SK-N-SH treated with all-trans-retinoic acid at 6 μM for 48 hours (cell line): ENCODE measurements around the gene NSUN2.

Experiments
- ATAC-seq: fragments of 200-7000 bp; cut with Tn5 transposase; 3 replicates; pipeline ENCODE4 v1.9.1; 2020; ENCODE audit warnings: mild to moderate bottlenecking, moderate library complexity
- ARNTL ChIP-seq: fragments of 450-650 bp; formaldehyde crosslinking; IDR thresholded peaks from 2 replicates; pipeline ENCODE4 v1.5.0; 2020; ENCODE audit warnings: low read depth, mild to moderate bottlenecking, moderate library complexity, borderline replicate concordance
- BACH2 ChIP-seq: fragments of 250-450 bp; sonication (Bioruptor Pico); IDR thresholded peaks from 2 replicates; pipeline ENCODE4 v1.9.0; 2021; ENCODE audit warnings: mild to moderate bottlenecking, borderline replicate concordance
- CSDC2 ChIP-seq: fragments of 250-450 bp; sonication (Bioruptor Pico); IDR thresholded peaks from 2 replicates; pipeline ENCODE4 v1.5.0; 2020; ENCODE audit warnings: mild to moderate bottlenecking, moderate library complexity
- ESRRG ChIP-seq: fragments of 250-450 bp; sonication (Bioruptor Pico); IDR thresholded peaks from 2 replicates; pipeline ENCODE4 v1.6.1; 2021; ENCODE audit warnings: mild to moderate bottlenecking
- GLIS3 ChIP-seq: fragments of 250-450 bp; sonication (Bioruptor Pico); IDR thresholded peaks from 2 replicates; pipeline ENCODE4 v1.5.0; 2020; ENCODE audit warnings: mild to moderate bottlenecking, moderate library complexity
- ISL1 ChIP-seq: fragments of 250-450 bp; sonication (Bioruptor Pico); IDR thresholded peaks from 2 replicates; pipeline ENCODE4 v2.1.2; 2022; ENCODE audit warnings: mild to moderate bottlenecking, moderate library complexity
- OSR1 ChIP-seq: fragments of 250-450 bp; sonication (Bioruptor Pico); IDR thresholded peaks from 2 replicates; pipeline ENCODE4 v1.8.0; 2022; ENCODE audit warnings: moderate library complexity, mild to moderate bottlenecking, inconsistent platforms
- PPARA ChIP-seq: fragments of 250-450 bp; sonication (Bioruptor Pico); IDR thresholded peaks from 2 replicates; pipeline ENCODE4 v1.5.0; 2020; ENCODE audit warnings: mild to moderate bottlenecking, borderline replicate concordance
- TCF4 ChIP-seq: fragments of 250-450 bp; sonication (Bioruptor Pico); IDR thresholded peaks from 2 replicates; pipeline ENCODE4 v1.8.0; 2021; ENCODE audit warnings: mild to moderate bottlenecking, moderate library complexity, borderline replicate concordance
- TOX ChIP-seq: fragments of 250-450 bp; sonication (Bioruptor Pico); IDR thresholded peaks from 2 replicates; pipeline ENCODE4 v1.8.0; 2021; ENCODE audit warnings: mild to moderate bottlenecking, moderate library complexity, borderline replicate concordance
- ZC3H10 ChIP-seq: fragments of 250-450 bp; sonication (Bioruptor Pico); IDR thresholded peaks from 2 replicates; pipeline ENCODE4 v1.5.1; 2021; ENCODE audit warnings: mild to moderate bottlenecking, moderate library complexity
- ZFP3 ChIP-seq: fragments of 250-450 bp; sonication (Bioruptor Pico); IDR thresholded peaks from 2 replicates; pipeline ENCODE4 v1.5.0; 2020; ENCODE audit warnings: mild to moderate bottlenecking, moderate library complexity
- ZFP30 ChIP-seq: fragments of 450-650 bp; formaldehyde crosslinking; IDR thresholded peaks from 2 replicates; pipeline ENCODE4 v1.5.0; 2022; ENCODE audit warnings: mild to moderate bottlenecking, moderate library complexity
- ZNF565 ChIP-seq: fragments of 450-650 bp; formaldehyde crosslinking; conservative IDR thresholded peaks from 2 replicates; pipeline ENCODE4 v1.5.0; 2020; ENCODE audit warnings: low read depth, mild to moderate bottlenecking, moderate library complexity
- ZNF70 ChIP-seq: fragments of 450-650 bp; formaldehyde crosslinking; IDR thresholded peaks from 2 replicates; pipeline ENCODE4 v1.5.0; 2020; ENCODE audit warnings: mild to moderate bottlenecking, moderate library complexity
- TF ChIP-seq, protein P1 (sequence below): fragments of 250-450 bp; sonication (Bioruptor Pico); IDR thresholded peaks from 2 replicates; pipeline ENCODE4 v1.8.0; 2021; ENCODE audit warnings: low read depth, mild to moderate bottlenecking, moderate library complexity, borderline replicate concordance
- TF ChIP-seq, protein P2 (sequence below): fragments of 250-450 bp; sonication (Bioruptor Pico); IDR thresholded peaks from 2 replicates; pipeline ENCODE4 v1.8.0; 2020; ENCODE audit warnings: mild to moderate bottlenecking, moderate library complexity, borderline replicate concordance
- TF ChIP-seq, protein P3 (sequence below): fragments of 250-450 bp; sonication (Bioruptor Pico); IDR thresholded peaks from 2 replicates; pipeline ENCODE4 v1.5.0; 2020; ENCODE audit warnings: mild to moderate bottlenecking, moderate library complexity
- TF ChIP-seq, protein P4 (sequence below): fragments of 250-450 bp; sonication (Bioruptor Pico); IDR thresholded peaks from 2 replicates; pipeline ENCODE4 v1.5.1; 2020; ENCODE audit warnings: low read depth, mild to moderate bottlenecking, moderate library complexity
- TF ChIP-seq, protein P5 (sequence below): fragments of 250-450 bp; sonication (Bioruptor Pico); IDR thresholded peaks from 2 replicates; pipeline ENCODE4 v1.5.1; 2021; ENCODE audit warnings: mild to moderate bottlenecking, moderate library complexity

Gene NSUN2

DNA sequence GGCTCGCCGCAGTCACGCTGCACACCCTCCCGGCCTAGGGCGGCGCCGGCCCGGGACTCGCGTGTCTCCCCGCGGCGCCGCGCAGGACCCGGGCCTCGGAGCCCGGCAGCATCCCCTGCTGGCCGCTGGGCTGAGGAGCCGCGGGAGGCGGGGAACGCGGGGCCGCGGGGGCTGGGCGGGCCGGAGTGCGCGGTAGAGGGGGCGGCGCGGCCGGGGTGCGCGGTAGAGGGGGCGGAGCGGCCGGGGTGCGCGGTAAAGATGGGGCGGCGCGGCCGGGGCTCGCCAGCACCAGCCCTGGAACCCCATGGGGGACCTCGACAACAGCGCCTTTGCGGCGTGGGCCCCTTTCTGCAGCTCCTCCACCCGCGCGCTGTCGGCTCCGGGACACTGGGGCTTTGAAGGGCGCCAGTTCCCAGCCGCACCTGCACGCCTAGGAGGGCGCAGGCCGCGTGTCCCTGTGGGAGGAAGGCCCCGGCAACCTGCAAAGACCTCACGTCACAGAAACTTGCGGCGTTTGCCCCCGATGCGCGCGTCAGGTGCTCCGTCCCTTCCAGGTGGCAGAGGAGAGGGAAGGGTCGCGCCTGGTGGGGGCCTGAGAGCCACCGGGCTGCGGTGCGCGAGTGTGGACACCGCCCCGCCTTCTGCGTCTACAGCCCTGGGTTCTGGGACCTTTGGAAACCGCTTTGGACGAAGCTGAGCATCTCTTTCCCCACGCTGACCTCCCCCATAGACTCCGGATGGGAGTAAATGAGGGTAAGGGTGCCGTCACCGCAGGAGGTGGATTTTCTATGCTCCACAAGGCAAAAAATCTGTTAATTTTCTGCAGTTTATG is 49.6 kb downstream of the NSUN2 start:
- ATAC-seq: peak; percentile 88

DNA sequence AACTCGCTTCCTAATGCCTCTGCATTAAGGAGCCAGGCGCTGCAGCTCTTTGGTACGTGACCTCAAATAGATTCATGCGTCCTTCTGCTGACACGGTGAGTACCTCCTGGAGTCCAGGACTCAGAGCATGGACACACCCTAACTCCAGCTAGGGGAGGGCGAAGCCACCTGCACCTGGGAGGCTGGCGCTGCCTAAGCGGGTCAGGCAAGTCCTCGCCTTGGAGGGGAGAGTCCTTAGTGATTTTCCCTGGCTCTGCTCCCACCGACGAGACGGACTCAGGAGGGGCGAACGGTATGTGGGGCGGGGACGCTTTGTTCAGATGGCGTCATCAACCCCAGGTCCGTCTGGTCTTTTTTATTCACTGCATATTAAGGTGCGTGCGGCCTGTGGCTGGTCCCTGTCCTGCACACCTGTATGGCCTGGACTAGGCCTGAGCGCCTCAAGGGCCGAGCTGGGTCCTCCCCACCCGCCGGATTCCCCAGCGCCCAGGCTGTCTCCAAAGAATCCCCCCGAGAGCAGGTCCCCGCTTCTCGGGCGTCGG is 50.3 kb downstream of the NSUN2 start:
- TF ChIP-seq, protein P1, sequence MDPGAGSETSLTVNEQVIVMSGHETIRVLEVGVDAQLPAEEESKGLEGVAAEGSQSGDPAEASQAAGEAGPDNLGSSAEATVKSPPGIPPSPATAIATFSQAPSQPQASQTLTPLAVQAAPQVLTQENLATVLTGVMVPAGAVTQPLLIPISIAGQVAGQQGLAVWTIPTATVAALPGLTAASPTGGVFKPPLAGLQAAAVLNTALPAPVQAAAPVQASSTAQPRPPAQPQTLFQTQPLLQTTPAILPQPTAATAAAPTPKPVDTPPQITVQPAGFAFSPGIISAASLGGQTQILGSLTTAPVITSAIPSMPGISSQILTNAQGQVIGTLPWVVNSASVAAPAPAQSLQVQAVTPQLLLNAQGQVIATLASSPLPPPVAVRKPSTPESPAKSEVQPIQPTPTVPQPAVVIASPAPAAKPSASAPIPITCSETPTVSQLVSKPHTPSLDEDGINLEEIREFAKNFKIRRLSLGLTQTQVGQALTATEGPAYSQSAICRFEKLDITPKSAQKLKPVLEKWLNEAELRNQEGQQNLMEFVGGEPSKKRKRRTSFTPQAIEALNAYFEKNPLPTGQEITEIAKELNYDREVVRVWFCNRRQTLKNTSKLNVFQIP: no peak
- TF ChIP-seq TOX (CRISPR knock-in tag): no peak
- TF ChIP-seq BACH2: no peak
- TF ChIP-seq, protein P2, sequence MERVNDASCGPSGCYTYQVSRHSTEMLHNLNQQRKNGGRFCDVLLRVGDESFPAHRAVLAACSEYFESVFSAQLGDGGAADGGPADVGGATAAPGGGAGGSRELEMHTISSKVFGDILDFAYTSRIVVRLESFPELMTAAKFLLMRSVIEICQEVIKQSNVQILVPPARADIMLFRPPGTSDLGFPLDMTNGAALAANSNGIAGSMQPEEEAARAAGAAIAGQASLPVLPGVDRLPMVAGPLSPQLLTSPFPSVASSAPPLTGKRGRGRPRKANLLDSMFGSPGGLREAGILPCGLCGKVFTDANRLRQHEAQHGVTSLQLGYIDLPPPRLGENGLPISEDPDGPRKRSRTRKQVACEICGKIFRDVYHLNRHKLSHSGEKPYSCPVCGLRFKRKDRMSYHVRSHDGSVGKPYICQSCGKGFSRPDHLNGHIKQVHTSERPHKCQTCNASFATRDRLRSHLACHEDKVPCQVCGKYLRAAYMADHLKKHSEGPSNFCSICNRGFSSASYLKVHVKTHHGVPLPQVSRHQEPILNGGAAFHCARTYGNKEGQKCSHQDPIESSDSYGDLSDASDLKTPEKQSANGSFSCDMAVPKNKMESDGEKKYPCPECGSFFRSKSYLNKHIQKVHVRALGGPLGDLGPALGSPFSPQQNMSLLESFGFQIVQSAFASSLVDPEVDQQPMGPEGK (CRISPR knock-in tag): no peak
- TF ChIP-seq, protein P3, sequence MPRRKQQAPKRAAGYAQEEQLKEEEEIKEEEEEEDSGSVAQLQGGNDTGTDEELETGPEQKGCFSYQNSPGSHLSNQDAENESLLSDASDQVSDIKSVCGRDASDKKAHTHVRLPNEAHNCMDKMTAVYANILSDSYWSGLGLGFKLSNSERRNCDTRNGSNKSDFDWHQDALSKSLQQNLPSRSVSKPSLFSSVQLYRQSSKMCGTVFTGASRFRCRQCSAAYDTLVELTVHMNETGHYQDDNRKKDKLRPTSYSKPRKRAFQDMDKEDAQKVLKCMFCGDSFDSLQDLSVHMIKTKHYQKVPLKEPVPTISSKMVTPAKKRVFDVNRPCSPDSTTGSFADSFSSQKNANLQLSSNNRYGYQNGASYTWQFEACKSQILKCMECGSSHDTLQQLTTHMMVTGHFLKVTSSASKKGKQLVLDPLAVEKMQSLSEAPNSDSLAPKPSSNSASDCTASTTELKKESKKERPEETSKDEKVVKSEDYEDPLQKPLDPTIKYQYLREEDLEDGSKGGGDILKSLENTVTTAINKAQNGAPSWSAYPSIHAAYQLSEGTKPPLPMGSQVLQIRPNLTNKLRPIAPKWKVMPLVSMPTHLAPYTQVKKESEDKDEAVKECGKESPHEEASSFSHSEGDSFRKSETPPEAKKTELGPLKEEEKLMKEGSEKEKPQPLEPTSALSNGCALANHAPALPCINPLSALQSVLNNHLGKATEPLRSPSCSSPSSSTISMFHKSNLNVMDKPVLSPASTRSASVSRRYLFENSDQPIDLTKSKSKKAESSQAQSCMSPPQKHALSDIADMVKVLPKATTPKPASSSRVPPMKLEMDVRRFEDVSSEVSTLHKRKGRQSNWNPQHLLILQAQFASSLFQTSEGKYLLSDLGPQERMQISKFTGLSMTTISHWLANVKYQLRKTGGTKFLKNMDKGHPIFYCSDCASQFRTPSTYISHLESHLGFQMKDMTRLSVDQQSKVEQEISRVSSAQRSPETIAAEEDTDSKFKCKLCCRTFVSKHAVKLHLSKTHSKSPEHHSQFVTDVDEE (CRISPR knock-in tag): no peak
- TF ChIP-seq TCF4 (CRISPR knock-in tag): no peak
- TF ChIP-seq ZNF70: no peak
- no peak for TF ChIP-seq ZNF565 (CRISPR knock-in tag)
- TF ChIP-seq, protein P4, sequence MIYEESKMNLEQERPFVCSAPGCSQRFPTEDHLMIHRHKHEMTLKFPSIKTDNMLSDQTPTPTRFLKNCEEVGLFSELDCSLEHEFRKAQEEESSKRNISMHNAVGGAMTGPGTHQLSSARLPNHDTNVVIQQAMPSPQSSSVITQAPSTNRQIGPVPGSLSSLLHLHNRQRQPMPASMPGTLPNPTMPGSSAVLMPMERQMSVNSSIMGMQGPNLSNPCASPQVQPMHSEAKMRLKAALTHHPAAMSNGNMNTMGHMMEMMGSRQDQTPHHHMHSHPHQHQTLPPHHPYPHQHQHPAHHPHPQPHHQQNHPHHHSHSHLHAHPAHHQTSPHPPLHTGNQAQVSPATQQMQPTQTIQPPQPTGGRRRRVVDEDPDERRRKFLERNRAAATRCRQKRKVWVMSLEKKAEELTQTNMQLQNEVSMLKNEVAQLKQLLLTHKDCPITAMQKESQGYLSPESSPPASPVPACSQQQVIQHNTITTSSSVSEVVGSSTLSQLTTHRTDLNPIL (CRISPR knock-in tag): no peak
- TF ChIP-seq ISL1: no peak
- TF ChIP-seq, protein P5, sequence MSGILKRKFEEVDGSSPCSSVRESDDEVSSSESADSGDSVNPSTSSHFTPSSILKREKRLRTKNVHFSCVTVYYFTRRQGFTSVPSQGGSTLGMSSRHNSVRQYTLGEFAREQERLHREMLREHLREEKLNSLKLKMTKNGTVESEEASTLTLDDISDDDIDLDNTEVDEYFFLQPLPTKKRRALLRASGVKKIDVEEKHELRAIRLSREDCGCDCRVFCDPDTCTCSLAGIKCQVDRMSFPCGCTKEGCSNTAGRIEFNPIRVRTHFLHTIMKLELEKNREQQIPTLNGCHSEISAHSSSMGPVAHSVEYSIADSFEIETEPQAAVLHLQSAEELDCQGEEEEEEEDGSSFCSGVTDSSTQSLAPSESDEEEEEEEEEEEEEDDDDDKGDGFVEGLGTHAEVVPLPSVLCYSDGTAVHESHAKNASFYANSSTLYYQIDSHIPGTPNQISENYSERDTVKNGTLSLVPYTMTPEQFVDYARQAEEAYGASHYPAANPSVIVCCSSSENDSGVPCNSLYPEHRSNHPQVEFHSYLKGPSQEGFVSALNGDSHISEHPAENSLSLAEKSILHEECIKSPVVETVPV (CRISPR knock-in tag): no peak
- TF ChIP-seq ARNTL (CRISPR knock-in tag): no peak
- no peak for TF ChIP-seq ZC3H10 (CRISPR knock-in tag)
- no peak for TF ChIP-seq OSR1 (CRISPR knock-in tag)
- no peak for TF ChIP-seq ESRRG (CRISPR knock-in tag)
- no peak for TF ChIP-seq ZFP30
- peak; percentile 46 for ATAC-seq

More for the DNA sequence above, 49.6 kb downstream of the NSUN2 start:
- TF ChIP-seq TCF4 (CRISPR knock-in tag): no peak
- no peak for TF ChIP-seq ISL1
- TF ChIP-seq TOX (CRISPR knock-in tag): no peak

DNA sequence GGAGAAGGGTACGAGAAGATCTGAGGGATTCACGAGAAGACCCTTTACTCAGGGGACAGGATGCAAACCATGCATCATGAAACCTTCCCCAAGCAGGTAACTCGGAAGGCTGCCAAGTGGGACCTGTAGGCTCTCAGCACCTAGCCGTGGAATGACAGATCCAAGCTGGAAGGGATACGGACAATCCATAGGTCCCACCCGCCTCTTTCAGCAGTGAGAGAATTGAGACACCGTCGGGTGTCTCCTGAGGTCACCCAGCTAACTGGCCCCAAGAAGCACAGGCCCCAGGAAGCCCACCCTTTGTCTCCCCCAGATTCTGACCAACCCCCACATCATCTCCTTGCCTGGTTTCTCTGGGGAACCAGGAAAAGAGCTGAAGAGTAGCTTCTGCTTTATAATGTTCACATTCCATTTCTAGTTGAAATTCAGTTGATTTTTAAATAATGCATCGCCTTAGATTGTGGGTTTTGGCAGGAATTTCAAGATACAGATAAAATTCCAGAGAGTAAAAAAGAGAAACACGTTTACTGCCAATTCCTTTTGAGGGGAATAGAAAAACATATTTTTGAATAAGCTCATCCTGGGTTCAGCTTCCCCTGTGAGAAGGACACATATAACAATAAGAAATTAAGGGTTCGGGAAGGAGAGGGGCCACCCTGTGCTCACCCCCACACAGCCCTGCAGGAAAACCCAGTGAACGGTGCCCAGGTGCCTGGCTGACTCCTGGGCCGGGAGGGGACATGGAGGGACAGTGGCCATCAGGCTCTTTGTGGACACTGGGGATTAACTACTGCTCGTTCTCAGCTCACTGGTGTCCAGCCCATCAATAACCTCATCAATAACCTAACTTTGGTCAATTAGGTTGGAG is 51.1 kb downstream of the NSUN2 start:
- no peak for ATAC-seq
- TF ChIP-seq, protein P3 (CRISPR knock-in tag): no peak
- no peak for TF ChIP-seq ZFP3 (CRISPR knock-in tag)
- TF ChIP-seq TOX (CRISPR knock-in tag): no peak
- TF ChIP-seq PPARA (CRISPR knock-in tag): no peak
- TF ChIP-seq ZFP30: no peak
- TF ChIP-seq OSR1 (CRISPR knock-in tag): no peak
- TF ChIP-seq, protein P2 (CRISPR knock-in tag): no peak
- TF ChIP-seq ZNF70: no peak
- no peak for TF ChIP-seq CSDC2 (CRISPR knock-in tag)
- TF ChIP-seq ZNF565 (CRISPR knock-in tag): no peak
- TF ChIP-seq GLIS3 (CRISPR knock-in tag): no peak
- no peak for TF ChIP-seq TCF4 (CRISPR knock-in tag)
- no peak for TF ChIP-seq BACH2
